NB4 (cell line): ENCODE measurements around the gene TEX14.

Experiments used
- DNase-seq: peaks from one replicate; pipeline ENCODE4 v3.0.0; 2010; ENCODE audit warnings: low read depth
- H3K4me3 ChIP-seq: one replicate; pipeline ENCODE4 v1.5.1; 2011; ENCODE audit warnings: mild to moderate bottlenecking, low read depth, low read length, moderate library complexity
- MYC ChIP-seq: IDR thresholded peaks from 2 replicates; pipeline ENCODE4 v1.6.1; 2011; ENCODE audit warnings: low read depth, low read length
- POLR2A ChIP-seq: IDR thresholded peaks from 2 replicates; pipeline ENCODE4 v1.6.1; 2011; ENCODE audit warnings: mild to moderate bottlenecking; ENCODE audit not compliant: insufficient read length; ENCODE audit errors: extremely low read depth
- TF ChIP-seq, protein P1 (sequence below): IDR thresholded peaks from 2 replicates; pipeline ENCODE4 v1.6.1; 2011; ENCODE audit warnings: low read depth, low read length
- TF ChIP-seq, protein P2 (sequence below): IDR thresholded peaks from one replicate; pipeline ENCODE4 v1.5.1; 2012; ENCODE audit warnings: low read depth, low read length

Gene TEX14

DNA sequence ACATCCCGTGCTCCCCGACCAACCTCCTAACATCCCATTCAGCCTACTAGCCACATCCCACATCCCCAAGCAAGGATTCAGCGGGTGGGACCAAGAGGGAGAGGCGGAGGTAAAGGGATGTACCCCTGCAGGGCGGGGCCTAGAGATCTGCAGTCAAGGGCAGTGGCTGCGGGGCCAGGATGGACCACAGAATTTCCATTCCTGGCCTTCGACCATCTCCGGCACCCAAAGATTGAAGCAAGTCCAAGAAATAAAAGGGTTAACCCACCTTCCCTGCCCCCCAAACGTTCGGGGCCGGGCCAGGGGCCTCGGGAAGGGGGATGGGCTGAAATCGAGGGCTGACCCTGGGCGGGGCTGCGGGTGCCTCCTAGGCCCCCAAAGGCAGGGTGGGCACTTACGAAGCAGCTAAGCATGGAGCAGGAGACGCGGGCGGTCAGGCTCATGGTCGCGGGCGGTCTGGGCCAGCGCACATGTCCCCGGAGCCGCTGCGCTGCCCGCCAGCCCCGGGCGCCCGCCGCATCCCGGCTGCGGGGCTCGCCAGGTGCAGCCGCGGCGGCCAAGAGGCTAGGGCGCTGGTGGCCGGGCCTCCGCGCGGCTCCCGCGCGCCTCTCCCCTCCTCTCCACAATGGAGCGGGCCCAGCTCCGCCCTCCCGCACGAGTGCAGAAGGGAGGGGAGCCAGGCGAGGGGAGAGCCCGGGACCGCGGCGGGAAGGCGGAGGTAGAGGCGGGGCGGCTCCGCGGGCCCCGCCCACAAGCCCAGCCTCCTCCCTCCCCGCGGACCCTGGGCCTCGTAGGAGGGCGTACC is 177.7 kb downstream of the TEX14 start, which contains the start of gene MTMR4:
Gene MTMR4, minus strand, starts transcription at position 674 of the 805 bp plus-strand sequence. Its CDS starts 231 bp downstream, at position 443.
- TF ChIP-seq POLR2A (peak; percentile 77), MYC (peak; percentile 51)
- TF ChIP-seq, protein P1, sequence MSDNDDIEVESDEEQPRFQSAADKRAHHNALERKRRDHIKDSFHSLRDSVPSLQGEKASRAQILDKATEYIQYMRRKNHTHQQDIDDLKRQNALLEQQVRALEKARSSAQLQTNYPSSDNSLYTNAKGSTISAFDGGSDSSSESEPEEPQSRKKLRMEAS, result peak; percentile 28; the same call in 1 of the 2 replicates
- TF ChIP-seq, protein P2, sequence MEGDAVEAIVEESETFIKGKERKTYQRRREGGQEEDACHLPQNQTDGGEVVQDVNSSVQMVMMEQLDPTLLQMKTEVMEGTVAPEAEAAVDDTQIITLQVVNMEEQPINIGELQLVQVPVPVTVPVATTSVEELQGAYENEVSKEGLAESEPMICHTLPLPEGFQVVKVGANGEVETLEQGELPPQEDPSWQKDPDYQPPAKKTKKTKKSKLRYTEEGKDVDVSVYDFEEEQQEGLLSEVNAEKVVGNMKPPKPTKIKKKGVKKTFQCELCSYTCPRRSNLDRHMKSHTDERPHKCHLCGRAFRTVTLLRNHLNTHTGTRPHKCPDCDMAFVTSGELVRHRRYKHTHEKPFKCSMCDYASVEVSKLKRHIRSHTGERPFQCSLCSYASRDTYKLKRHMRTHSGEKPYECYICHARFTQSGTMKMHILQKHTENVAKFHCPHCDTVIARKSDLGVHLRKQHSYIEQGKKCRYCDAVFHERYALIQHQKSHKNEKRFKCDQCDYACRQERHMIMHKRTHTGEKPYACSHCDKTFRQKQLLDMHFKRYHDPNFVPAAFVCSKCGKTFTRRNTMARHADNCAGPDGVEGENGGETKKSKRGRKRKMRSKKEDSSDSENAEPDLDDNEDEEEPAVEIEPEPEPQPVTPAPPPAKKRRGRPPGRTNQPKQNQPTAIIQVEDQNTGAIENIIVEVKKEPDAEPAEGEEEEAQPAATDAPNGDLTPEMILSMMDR, result no peak
- H3K4me3 ChIP-seq, result peak within 1 kb of the TSS; percentile 75
- DNase-seq, result peak; percentile 84

DNA sequence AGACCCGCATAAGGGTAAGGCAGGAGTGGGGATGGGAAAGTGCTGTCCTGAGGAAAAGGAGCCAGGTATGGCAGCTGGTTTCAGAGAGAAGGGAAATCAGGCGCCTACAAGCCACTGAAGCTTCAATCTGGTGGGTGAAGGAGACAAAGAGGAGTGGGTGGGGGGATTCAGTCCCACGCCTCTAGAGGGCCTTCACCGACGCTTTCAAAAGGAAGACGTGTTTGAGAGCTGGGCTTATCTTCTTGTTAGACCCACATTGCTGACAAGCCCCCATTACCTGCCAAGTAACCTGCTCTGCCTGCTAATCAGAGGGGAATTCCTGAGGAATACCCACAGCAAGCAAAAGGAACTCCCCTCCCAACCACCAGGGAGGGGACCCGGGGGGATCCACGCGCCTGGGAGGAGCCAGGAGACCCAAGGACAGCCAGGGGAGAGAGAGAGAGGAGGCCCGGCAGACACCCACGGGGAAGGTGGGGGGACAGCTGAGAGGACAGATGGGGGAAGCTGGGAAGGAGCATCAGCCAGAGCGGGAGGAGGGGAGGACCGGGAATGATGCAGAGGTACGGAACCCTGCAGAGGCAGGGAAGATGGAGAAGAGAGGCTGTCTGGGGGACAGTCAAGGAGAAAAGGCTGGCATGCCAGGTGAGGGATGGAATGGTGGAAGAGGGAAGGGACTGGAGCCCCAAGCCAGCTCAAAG is 178.4 kb downstream of the TEX14 start:
- TF ChIP-seq, protein P2, result peak; percentile 14
- TF ChIP-seq, protein P1, result no peak
- H3K4me3 ChIP-seq, result peak overlapping the region; percentile 75
- DNase-seq, result no peak

DNA sequence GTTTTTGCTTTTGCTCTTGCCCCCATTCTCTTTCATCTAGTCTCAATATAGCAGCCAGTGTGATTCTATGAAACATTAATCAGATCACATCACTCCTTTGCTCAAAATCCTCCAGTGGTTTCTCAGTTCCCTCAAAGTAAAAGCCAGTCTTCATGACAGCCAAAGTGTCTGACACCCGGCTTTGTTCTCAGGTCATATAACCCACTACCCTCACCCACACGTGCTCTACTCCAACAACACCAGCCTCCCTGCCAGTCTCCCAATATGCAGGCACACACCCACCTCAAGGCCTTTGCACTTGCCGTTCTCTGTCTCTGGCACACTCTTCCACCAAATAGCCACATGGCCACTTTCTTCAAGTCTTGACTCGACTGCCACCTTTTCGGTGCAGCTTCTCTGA is 181.8 kb downstream of the TEX14 start:
- no peak for DNase-seq
- H3K4me3 ChIP-seq, result no peak overlapping the region
- TF ChIP-seq, protein P2, result no peak
- no peak for TF ChIP-seq POLR2A
- TF ChIP-seq, protein P1, result no peak
- no peak for TF ChIP-seq MYC

DNA sequence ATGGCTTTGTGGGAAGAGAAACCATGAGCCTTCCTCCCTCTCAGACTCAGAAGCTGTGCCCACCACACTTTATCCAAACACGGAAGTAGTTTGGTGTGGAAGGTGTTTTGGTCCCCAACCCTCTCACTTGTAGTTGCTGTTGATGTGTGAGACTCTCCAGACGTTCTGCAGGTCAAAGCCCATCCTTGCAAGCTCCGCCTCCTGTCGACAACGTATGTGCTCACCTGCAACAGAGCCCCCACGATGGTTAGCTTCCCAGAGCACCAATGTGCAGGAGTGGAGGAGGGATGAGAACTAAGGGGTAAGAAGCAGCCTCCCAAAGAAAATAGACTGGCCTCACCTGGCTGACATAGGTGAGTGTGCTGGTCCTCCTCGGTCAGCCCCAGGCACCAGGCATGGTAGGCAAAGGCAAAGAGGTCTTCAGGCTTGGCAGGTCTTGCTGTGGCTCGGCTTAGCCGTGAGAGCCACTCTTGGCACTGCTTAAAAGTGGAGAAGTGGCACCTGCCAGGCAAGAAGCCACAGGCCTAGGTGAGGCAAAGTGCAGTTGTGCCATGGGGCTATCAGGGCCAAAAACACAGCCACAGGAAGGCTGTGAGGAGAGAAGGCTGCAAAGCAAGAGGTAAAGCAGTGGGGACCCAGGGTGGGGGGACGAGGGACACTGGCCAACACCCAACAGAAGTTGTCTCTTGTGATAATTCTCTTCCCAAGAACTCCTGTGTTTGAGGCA is 183.3 kb downstream of the TEX14 start:
- TF ChIP-seq MYC (no peak), POLR2A (no peak)
- TF ChIP-seq, protein P1, result no peak
- TF ChIP-seq, protein P2, result no peak
- DNase-seq, result no peak
- no peak overlapping the region for H3K4me3 ChIP-seq

DNA sequence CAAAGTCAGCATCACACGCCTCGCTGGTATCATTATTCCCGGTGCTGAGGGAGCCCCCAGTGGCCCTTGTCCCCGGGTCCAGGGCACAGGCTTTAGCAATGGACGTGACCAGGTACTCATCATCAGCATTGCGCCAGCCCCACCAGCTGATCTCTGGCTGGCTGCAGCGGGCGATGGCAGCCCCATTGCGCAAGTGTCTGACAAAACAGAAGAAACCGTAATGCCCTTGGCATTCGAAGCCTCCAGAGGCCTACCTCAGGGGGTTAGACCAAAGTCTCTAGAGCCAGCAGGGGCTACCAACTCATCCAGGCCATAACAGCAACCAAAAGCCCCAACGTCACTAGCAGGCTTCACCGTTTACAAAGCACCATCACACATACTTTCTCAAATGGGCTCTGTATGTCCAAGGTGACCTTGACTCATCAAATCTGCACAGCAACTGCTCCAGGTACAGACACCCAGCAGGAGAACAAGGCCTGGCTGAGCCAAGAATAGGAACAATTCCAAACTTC is 184.7 kb downstream of the TEX14 start:
- TF ChIP-seq, protein P1, result no peak
- TF ChIP-seq POLR2A (no peak), MYC (no peak)
- TF ChIP-seq, protein P2, result no peak
- DNase-seq, result peak; percentile 86
- no peak overlapping the region for H3K4me3 ChIP-seq
